ENCODE results near the gene TRABD.

- TF ChIP-seq POLR2A (IDR thresholded peaks at IDR 0.05): no peak
- TF ChIP-seq, protein P1, sequence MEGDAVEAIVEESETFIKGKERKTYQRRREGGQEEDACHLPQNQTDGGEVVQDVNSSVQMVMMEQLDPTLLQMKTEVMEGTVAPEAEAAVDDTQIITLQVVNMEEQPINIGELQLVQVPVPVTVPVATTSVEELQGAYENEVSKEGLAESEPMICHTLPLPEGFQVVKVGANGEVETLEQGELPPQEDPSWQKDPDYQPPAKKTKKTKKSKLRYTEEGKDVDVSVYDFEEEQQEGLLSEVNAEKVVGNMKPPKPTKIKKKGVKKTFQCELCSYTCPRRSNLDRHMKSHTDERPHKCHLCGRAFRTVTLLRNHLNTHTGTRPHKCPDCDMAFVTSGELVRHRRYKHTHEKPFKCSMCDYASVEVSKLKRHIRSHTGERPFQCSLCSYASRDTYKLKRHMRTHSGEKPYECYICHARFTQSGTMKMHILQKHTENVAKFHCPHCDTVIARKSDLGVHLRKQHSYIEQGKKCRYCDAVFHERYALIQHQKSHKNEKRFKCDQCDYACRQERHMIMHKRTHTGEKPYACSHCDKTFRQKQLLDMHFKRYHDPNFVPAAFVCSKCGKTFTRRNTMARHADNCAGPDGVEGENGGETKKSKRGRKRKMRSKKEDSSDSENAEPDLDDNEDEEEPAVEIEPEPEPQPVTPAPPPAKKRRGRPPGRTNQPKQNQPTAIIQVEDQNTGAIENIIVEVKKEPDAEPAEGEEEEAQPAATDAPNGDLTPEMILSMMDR (IDR thresholded peaks at IDR 0.05): no peak
Observed at GRCh38 chr22:50218153-50218995, 32.7 kb downstream of the TRABD start.

Measured in esophagus squamous epithelium (tissue), 4 donors.